Caco-2 (cell line): ENCODE results near the gene TMTC2. TPM values are rescaled to one million over a fixed set of nuclear protein-coding genes. Genes with fewer than 3 reads are reported as not detected.

Experiments used
- BruUV-seq: library from RNA; stranded (reverse); fragments of 400-500 nt; replicated peaks from 2 replicates; lab custom pipeline; 2021; lab: Mats Ljungman, UMichigan
- CTCF ChIA-PET: fragments of 300-600 bp; sonication (Branson Sonifier 250); formaldehyde crosslinking; loops from one replicate; lab custom pipeline; 2022; ENCODE audit warnings: antibody characterized with exemption; lab: Charles Lee
- POLR2A ChIA-PET: fragments of 300-600 bp; sonication (Branson Sonifier 250); formaldehyde crosslinking; loops from one replicate; lab custom pipeline; 2022; ENCODE audit warnings: antibody characterized with exemption; lab: Charles Lee
- DNase-seq, 2 experiments: peaks; one replicate each; pipeline versions ENCODE4 v3.0.0 to v3.0.0-alpha.2; 2020 to 2022
- H3K27me3 ChIP-seq: replicated peaks from 2 replicates; pipeline ENCODE4 v1.6.0; 2011; ENCODE audit warnings: low read length; ENCODE audit not compliant: control insufficient read depth, insufficient read depth
- H3K36me3 ChIP-seq: 2 replicates; pipeline ENCODE4 v1.5.1; 2011; ENCODE audit warnings: low read length; ENCODE audit not compliant: control insufficient read depth, insufficient read depth
- H3K4me1 ChIP-seq: fragments of 250-450 bp; sonication (Bioruptor Pico); 2 replicates; pipeline ENCODE4 v1.5.1; 2020; ENCODE audit warnings: mild to moderate bottlenecking
- H3K4me3 ChIP-seq: 2 replicates; pipeline ENCODE4 v1.5.1; 2011; ENCODE audit warnings: low read depth, mild to moderate bottlenecking, control low read depth, low read length
- H3K9me3 ChIP-seq: fragments of 250-450 bp; sonication (Bioruptor Pico); 2 replicates; pipeline ENCODE4 v1.5.1; 2020; ENCODE audit warnings: mild to moderate bottlenecking, moderate library complexity
- H3K27ac Mint-ChIP-seq: one replicate; pipeline ENCODE4 v1.8.0; 2022; ENCODE audit warnings: mixed read lengths; ENCODE audit not compliant: unreplicated experiment
- H3K27me3 Mint-ChIP-seq: one replicate; pipeline ENCODE4 v1.8.0; 2022; ENCODE audit warnings: mixed read lengths; ENCODE audit not compliant: insufficient read depth, unreplicated experiment
- H3K36me3 Mint-ChIP-seq: one replicate; pipeline ENCODE4 v1.8.0; 2022; ENCODE audit warnings: mild to moderate bottlenecking, mixed read lengths; ENCODE audit not compliant: insufficient read depth, unreplicated experiment
- H3K4me1 Mint-ChIP-seq: one replicate; pipeline ENCODE4 v1.8.0; 2022; ENCODE audit warnings: low read depth, mixed read lengths; ENCODE audit not compliant: unreplicated experiment
- H3K4me3 Mint-ChIP-seq: one replicate; pipeline ENCODE4 v1.8.0; 2022; ENCODE audit warnings: mild to moderate bottlenecking, moderate library complexity, mixed read lengths; ENCODE audit not compliant: unreplicated experiment
- H3K9me3 Mint-ChIP-seq: one replicate; pipeline ENCODE4 v1.8.0; 2022; ENCODE audit warnings: mixed read lengths; ENCODE audit not compliant: unreplicated experiment
- intact Hi-C: fragments of 100-400 bp; cut with micrococcal nuclease; formaldehyde crosslinking; loops from one replicate; pipeline ENCODE4 v1.10.0; 2022; ENCODE audit not compliant: unreplicated experiment
- total RNA-seq: library from RNA; stranded (reverse); gene quantifications from 2 replicates; pipeline ENCODE4 v1.2.3, GENCODE V29; 2022
- TF ChIP-seq, protein P1 (sequence below), 2 experiments: fragments of 200-600 bp in 1 of 2; IDR thresholded peaks; 1 replicate in 1 of 2; 2 replicates in 1 of 2; pipeline versions ENCODE4 v1.5.1 to v1.8.0; 2011 to 2022; ENCODE audit warnings: antibody characterized with exemption in 1 of 2, control low read depth in 1 of 2, inconsistent platforms in 1 of 2, low read depth in 1 of 2, low read length in 1 of 2, mild to moderate bottlenecking in 1 of 2, moderate library complexity in 1 of 2; ENCODE audit not compliant: insufficient read depth in 1 of 2, severe bottlenecking in 1 of 2, unreplicated experiment in 1 of 2

Gene TMTC2
- total RNA-seq, 1 experiment from 2014 or later = 2.2 TPM

DNA sequence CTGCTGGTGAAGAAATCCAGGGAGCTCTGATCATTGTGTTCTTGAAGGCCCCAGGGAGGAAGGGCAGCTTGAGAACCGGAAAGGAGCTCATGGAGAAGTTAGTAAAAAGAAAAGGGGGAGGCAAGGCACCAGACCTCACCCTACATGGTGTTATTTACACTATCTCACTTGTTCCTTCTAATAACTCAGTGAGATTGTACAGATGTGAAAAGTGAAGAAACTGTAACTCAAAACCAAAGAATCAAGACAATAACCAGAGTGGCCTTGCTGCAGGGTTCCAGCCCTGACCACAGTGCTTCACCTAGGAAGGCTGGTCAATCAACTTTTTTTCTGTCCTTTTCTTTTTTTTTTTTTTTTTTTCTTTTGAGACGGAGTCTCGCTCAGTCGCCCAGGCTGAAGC lies 353.6 kb downstream of the TMTC2 start:
- H3K4me1 Mint-ChIP-seq = no peaks in the 10 kb centered on the region
- H3K4me3 ChIP-seq = no peak overlapping the region
- intact Hi-C loops = no loop called here
- H3K27ac Mint-ChIP-seq = no peak overlapping the region
- H3K27me3 ChIP-seq = no peaks in the 10 kb centered on the region
- no peaks in the 10 kb centered on the region for H3K36me3 Mint-ChIP-seq
- H3K4me3 Mint-ChIP-seq = no peak overlapping the region
- no TSS peak for BruUV-seq
- DNase-seq = no peak
- POLR2A ChIA-PET = no interaction called here
- TF ChIP-seq, protein P1, sequence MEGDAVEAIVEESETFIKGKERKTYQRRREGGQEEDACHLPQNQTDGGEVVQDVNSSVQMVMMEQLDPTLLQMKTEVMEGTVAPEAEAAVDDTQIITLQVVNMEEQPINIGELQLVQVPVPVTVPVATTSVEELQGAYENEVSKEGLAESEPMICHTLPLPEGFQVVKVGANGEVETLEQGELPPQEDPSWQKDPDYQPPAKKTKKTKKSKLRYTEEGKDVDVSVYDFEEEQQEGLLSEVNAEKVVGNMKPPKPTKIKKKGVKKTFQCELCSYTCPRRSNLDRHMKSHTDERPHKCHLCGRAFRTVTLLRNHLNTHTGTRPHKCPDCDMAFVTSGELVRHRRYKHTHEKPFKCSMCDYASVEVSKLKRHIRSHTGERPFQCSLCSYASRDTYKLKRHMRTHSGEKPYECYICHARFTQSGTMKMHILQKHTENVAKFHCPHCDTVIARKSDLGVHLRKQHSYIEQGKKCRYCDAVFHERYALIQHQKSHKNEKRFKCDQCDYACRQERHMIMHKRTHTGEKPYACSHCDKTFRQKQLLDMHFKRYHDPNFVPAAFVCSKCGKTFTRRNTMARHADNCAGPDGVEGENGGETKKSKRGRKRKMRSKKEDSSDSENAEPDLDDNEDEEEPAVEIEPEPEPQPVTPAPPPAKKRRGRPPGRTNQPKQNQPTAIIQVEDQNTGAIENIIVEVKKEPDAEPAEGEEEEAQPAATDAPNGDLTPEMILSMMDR (IDR thresholded peaks at IDR 0.05; ENCODE audit: insufficient read depth in 1 of 2, low read depth in 1 of 2, low read length in 1 of 2, severe bottlenecking in 1 of 2, unreplicated experiment in 1 of 2) = no peak
- CTCF ChIA-PET = no interaction called here
- H3K9me3 Mint-ChIP-seq = no peaks in the 10 kb centered on the region
- H3K27me3 Mint-ChIP-seq = no peaks in the 10 kb centered on the region
- no peaks in the 10 kb centered on the region for H3K4me1 ChIP-seq
- H3K36me3 ChIP-seq = no peaks in the 10 kb centered on the region
- no peaks in the 10 kb centered on the region for H3K9me3 ChIP-seq

GRCh38 chr12:83040991-83041390 lies 354.3 kb downstream of the TMTC2 start:
- Histone ChIP-seq H3K36me3 (no peaks in the 10 kb centered on the region), H3K27me3 (no peaks in the 10 kb centered on the region), H3K9me3 (no peaks in the 10 kb centered on the region), H3K4me1 (no peaks in the 10 kb centered on the region), H3K4me3 (no peak overlapping the region)
- Mint-ChIP-seq H3K4me1 (no peaks in the 10 kb centered on the region), H3K36me3 (no peaks in the 10 kb centered on the region), H3K27ac (no peak overlapping the region), H3K4me3 (no peak overlapping the region), H3K27me3 (no peaks in the 10 kb centered on the region), H3K9me3 (no peaks in the 10 kb centered on the region)
- ChIA-PET CTCF (no interaction called here), POLR2A (no interaction called here)
- no TSS peak for BruUV-seq
- intact Hi-C loops = no loop called here
- no peak for DNase-seq
- TF ChIP-seq, protein P1 (IDR thresholded peaks at IDR 0.05; ENCODE audit: insufficient read depth in 1 of 2, low read depth in 1 of 2, low read length in 1 of 2, severe bottlenecking in 1 of 2, unreplicated experiment in 1 of 2) = no peak

DNA sequence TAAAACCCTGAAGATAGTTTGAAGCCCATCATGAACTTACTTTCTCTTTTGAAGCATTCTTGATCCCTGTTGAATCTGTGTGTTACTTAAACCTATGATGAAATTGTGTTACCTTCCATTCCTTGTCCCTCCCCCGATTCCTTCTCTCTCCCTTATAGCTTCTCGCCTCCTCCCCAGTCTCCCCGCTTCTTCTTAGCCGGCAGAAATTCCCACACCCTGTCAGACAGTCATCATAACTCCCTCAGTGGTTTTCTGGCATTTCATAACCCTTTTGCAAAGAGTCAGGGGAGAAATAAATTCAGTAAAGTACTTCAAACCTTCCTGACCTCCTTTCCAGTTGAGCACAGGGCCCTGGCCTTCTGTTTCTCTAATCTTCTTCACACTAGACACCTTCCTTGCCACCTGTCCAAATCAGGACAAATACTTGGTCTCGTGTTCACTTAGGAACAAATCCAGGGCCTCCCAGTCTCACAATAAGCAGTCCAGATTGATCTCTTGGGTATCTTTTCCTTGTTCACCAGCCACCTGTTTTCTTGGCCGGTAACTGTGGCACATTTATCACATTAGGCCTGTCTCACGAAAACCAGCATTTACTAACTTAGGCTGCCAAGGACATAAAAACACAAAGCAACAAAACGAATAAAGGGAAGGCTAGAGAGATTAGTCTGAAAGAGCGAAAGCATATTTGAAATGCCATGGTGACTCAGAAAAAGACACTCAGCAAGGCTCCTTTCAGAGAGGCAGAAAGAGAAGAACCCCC lies 355.9 kb downstream of the TMTC2 start:
- TF ChIP-seq, protein P1 (IDR thresholded peaks at IDR 0.05; ENCODE audit: insufficient read depth in 1 of 2, low read depth in 1 of 2, low read length in 1 of 2, severe bottlenecking in 1 of 2, unreplicated experiment in 1 of 2) = no peak
- Mint-ChIP-seq H3K27me3 (no peaks in the 10 kb centered on the region), H3K36me3 (no peaks in the 10 kb centered on the region), H3K4me3 (no peak overlapping the region), H3K9me3 (no peaks in the 10 kb centered on the region), H3K27ac (no peak overlapping the region), H3K4me1 (no peaks in the 10 kb centered on the region)
- Histone ChIP-seq H3K9me3 (no peaks in the 10 kb centered on the region), H3K36me3 (no peaks in the 10 kb centered on the region), H3K4me1 (no peaks in the 10 kb centered on the region), H3K27me3 (no peaks in the 10 kb centered on the region), H3K4me3 (no peak overlapping the region)
- intact Hi-C loops = no loop called here
- ChIA-PET POLR2A (no interaction called here), CTCF (no interaction called here)
- BruUV-seq = no TSS peak
- no peak for DNase-seq
